Body of pancreas (tissue), 4 donors: ENCODE results near the gene FAM90A26.
"Not testable (repeated sequence)": the region's sequence is repeated elsewhere in the genome, so short reads cannot be mapped to it uniquely, and the experiment has no call there.

ENCODE experiments used
- POLR2A ChIP-seq, 3 donors: fragments of 450-650 bp; IDR thresholded peaks; one replicate each; pipeline ENCODE4 v1.6.1; 2016; ENCODE audit warnings: antibody characterized with exemption in 3 of 3, mild to moderate bottlenecking in 2 of 3
- TF ChIP-seq, protein P1 (sequence below), 7 experiments: fragments of 450-650 bp in 4 of 7; fragments of 200-600 bp in 3 of 7; sonication (generic) in 3 of 7; IDR thresholded peaks; one replicate each; pipeline ENCODE4 v1.5.1; 2016 to 2019; ENCODE audit warnings: antibody characterized with exemption in 7 of 7

DNA sequence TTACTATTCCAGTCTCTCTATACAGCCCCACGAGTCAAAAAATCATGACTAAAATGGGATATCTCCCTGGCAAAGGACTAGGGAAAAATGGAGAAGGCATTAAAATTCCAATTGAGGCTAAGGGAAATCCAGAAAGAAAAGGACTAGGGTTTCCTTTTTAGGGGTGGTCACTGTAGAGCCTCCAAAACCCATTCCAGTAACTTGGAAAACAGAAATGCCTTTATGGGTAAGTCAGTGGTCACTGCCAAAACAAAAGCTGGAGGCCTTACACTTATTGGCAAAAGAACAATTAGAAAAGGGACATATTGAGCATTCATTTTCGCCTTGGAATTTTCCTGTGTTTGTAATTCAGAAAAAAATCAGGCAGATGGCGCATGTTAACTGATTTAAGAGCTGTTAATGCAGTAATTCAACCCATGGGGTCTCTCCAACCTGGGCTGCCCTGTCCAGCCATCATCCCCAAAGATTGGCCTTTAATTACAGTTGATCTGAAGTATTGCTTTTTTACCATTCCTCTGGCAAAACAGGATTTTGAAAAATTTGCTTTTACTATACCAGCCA is 44.5 kb upstream of the FAM90A26 start:
- TF ChIP-seq, protein P1, sequence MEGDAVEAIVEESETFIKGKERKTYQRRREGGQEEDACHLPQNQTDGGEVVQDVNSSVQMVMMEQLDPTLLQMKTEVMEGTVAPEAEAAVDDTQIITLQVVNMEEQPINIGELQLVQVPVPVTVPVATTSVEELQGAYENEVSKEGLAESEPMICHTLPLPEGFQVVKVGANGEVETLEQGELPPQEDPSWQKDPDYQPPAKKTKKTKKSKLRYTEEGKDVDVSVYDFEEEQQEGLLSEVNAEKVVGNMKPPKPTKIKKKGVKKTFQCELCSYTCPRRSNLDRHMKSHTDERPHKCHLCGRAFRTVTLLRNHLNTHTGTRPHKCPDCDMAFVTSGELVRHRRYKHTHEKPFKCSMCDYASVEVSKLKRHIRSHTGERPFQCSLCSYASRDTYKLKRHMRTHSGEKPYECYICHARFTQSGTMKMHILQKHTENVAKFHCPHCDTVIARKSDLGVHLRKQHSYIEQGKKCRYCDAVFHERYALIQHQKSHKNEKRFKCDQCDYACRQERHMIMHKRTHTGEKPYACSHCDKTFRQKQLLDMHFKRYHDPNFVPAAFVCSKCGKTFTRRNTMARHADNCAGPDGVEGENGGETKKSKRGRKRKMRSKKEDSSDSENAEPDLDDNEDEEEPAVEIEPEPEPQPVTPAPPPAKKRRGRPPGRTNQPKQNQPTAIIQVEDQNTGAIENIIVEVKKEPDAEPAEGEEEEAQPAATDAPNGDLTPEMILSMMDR (IDR thresholded peaks at IDR 0.05): not testable (repeated sequence)
- not testable (repeated sequence) for TF ChIP-seq POLR2A (IDR thresholded peaks at IDR 0.05)
